ENCODE data around the gene INHBC.

The INHBC gene

GRCh38 chr12:57455374-57456144, 21.0 kb downstream of the INHBC start:
- DNase-seq, result peak; percentile 18

DNA sequence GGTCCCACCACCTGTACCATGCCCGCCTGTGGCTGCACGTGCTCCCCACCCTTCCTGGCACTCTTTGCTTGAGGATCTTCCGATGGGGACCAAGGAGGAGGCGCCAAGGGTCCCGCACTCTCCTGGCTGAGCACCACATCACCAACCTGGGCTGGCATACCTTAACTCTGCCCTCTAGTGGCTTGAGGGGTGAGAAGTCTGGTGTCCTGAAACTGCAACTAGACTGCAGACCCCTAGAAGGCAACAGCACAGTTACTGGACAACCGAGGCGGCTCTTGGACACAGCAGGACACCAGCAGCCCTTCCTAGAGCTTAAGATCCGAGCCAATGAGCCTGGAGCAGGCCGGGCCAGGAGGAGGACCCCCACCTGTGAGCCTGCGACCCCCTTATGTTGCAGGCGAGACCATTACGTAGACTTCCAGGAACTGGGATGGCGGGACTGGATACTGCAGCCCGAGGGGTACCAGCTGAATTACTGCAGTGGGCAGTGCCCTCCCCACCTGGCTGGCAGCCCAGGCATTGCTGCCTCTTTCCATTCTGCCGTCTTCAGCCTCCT, 21.6 kb downstream of the INHBC start:
- peak; percentile 68 for DNase-seq

GRCh38 chr12:57456737-57457490, 22.3 kb downstream of the INHBC start:
- DNase-seq, result no peak

DNA sequence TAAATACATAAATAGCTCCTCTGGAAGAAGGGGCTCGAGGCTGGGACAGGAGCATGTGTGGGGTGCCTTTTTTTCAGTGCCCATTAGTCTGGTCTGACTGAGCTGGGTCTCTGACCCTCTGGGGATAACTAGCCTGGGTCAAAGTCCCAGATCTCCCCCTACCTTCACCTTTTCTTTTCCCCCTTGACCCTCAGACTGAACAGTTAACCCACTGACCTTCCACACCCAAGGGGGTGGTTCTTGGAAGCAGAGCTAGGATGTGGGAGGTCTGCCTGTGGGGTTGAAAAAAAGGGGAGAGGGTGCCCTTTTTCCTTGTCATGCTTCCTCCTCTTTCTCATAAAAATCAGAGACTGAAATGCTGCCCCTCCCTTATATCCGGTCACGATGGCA, 24.1 kb downstream of the INHBC start:
- no peak for DNase-seq

- peak; percentile 96 for DNase-seq
Measured at GRCh38 chr12:57459055-57459749, 24.6 kb downstream of the INHBC start.

DNA sequence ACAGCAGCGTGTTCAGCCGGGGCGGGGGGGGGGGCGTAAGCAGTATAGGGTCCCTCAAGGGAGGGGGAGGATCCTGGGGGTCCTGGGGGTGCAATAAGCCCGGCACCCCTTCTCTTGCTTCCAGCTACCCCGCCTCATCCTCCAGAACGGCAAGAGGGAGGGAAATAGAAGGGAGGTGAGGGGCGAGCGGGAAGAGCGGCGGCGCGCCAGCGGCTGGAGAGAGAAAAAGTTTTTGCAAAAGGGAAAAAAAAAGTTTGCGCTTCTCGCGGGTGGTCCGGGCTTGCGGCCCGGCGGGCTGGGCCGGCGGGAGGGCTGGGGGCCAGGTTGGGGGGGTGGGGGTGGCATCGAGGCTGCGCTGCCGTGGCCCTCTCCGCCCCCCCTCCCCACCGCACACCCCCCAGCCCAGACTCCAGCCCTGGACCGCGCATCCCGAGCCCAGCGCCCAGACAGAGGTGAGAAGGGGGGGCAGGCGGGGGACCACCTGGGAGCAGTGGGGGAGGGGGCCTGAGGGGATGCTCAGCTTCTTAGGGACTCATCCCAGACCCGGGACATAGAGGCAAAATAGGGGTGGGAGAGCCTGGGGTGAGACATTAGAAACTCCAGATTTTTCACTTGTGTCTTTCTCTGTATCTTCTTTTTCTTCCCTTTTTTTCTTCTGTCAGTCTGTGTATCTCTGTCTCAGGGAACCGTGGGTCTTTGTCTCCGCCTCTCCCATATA, 25.3 kb downstream of the INHBC start, which contains the start of gene GLI1:
TSS of gene GLI1 (plus strand) at position 36 of the 718 bp plus-strand sequence. CDS start 3,907 bp downstream, outside the sequence.
- no peak for DNase-seq

GRCh38 chr12:57460468-57460784, 25.8 kb downstream of the INHBC start:
- no peak for DNase-seq

DNA sequence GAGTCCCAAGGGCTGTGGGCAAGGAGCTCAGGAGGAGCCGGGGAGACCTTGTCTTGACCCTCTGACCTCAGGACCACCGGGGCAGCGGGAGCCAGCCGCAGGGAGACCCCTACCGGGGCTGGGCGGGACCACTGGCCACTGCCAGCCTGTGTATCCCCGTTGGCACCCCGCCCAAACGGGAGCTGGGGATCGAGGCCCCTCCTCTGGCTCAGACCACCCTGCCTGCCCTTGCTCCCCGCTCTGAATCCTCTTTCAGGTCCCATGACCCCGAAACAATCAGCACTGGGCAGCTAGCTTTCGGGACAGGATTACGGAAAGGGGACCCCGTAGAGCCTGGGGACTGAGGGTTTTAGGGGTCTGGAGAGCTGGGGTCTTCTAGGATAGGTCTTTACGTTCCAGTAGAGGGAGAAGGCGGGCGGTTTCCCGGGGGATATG, 26.3 kb downstream of the INHBC start:
- peak; percentile 89 for DNase-seq

DNA sequence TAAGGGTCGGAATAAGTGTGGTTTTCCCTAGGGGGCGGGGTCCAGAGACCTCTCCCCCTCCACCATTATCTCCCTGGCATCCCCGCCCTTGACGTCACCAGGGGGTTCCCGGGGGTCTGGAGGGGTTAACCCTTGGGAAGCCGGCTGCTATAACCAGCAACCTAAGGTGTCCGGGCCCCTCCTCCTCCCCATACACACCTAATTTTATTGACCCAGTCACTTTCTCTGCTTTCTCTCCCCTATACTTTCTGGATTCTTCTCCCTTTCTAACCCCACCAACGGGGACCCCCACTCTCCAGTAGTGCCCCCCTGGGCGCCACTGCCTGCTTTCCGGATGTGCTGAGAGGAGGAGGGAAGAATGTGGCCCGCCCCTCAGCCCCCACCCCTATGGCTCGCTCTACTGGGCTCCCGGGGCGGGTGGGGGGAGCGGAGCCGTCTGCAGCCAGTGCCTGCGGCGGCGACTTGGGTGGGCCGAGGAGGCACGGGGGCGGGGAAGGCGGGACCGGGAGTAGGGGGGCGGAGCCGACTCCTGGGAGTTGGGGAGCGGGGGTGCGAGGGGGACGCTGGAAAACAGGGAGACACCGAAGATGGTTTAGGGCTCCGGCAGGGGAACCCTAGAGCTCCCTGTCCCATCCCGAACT, 26.8 kb downstream of the INHBC start:
- no peak for DNase-seq

DNA sequence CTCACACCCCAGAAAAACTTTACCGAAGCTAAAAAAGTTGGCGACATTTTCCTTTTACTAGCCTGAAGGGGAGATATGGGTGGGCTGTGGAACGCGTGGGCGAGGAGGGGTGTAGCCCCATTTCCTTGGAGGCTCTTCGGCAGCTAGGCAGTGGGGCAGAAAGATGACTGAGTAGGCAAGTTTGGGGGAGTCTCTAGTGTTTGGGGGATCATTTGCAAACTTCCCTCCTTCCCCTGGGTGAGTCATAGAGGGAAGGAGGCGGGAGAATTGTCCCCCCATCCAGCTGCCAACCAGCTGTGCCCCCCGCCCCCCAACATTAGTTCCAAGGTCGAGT, 27.3 kb downstream of the INHBC start:
- DNase-seq, result peak; percentile 68

- peak; percentile 93 for DNase-seq
Measured at GRCh38 chr12:57462251-57462911, 27.8 kb downstream of the INHBC start.

DNA sequence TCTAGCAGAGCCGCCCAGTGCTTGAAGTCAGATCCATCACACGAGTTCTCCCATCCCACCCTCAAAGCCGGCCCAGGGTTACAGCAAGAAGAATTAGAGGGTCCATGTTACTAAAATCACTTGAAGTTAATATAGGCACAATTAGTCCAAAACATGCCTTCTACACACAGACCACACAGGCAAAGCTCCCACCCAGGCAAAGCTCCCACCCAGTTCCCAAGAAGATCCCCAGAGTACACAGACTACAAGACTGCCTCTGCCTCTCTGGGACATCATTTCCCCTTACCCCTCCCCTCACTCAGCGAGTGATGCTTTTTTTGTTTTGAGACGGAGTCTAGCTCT, 28.3 kb downstream of the INHBC start:
- DNase-seq, result no peak

DNA sequence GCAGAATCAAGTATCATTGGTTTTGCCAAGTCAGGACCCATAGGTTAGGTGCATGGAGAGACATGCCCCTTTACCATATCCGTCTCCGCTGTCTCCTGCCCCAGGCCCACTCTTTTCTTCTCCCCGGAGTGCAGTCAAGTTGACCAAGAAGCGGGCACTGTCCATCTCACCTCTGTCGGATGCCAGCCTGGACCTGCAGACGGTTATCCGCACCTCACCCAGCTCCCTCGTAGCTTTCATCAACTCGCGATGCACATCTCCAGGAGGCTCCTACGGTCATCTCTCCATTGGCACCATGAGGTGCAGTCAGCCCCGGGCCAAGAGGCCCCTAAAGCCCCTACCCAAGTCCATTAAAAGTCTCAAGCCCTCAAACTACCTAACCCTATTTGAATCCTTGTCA, 30.0 kb downstream of the INHBC start:
- no peak for DNase-seq

- no peak for DNase-seq
Measured at GRCh38 chr12:57465030-57465746, 30.6 kb downstream of the INHBC start.

DNA sequence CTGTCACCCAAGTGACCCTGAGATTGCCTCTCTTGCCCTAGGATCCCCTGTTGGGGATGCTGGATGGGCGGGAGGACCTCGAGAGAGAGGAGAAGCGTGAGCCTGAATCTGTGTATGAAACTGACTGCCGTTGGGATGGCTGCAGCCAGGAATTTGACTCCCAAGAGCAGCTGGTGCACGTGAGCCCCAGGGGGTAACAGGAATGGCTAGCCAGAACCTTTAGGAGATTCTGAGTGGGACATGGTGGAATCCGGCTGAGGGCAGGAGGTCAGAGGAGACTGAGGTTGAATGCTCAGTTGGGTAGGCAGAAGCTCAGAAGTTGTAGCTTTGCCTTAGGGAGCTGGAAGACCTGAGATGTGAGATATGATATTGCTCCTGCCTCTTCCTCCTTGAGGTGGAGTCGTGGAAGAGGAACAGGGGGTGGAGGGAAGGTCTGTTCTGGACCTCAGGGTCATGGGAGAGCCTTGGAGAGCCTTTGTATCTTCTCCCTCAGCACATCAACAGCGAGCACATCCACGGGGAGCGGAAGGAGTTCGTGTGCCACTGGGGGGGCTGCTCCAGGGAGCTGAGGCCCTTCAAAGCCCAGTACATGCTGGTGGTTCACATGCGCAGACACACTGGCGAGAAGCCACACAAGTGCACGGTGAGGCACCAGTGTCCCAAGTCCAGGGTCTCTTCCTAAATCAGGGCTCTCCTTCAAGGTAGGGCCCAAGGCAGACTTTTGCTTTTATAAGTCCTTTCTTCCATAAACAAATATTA, 31.3 kb downstream of the INHBC start:
- DNase-seq, result no peak

GRCh38 chr12:57467212-57467874, 32.8 kb downstream of the INHBC start:
- no peak for DNase-seq

GRCh38 chr12:57467915-57468314, 33.3 kb downstream of the INHBC start:
- DNase-seq, result no peak

GRCh38 chr12:57469296-57470164, 34.9 kb downstream of the INHBC start:
- DNase-seq, result no peak

Measured in retina (tissue), 1 donor.